WTC11 (cell line): ENCODE data around the gene TMEM229B. TPM values are rescaled to one million over a fixed set of nuclear protein-coding genes. Genes with fewer than 3 reads are reported as not detected.

Experiments used
- ATAC-seq: fragments of 200-7000 bp; cut with Tn5 transposase; 2 replicates; pipeline ENCODE4 v1.10.0; 2021; ENCODE audit warnings: mild to moderate bottlenecking, moderate library complexity
- CTCF ChIA-PET: fragments of 300-600 bp; sonication (Branson Sonifier 250); formaldehyde crosslinking; loops from one replicate; lab custom pipeline; 2021; ENCODE audit warnings: antibody characterized with exemption; lab: Charles Lee
- POLR2A ChIA-PET: fragments of 350-600 bp; sonication (Branson Sonifier 250); formaldehyde crosslinking; loops from one replicate; lab custom pipeline; 2021; ENCODE audit warnings: antibody characterized with exemption; lab: Charles Lee
- DNase-seq: peaks from one replicate; pipeline ENCODE4 v3.0.0; 2021; ENCODE audit warnings: low spot score
- H3K27ac Mint-ChIP-seq: 2 replicates; pipeline ENCODE4 v1.8.0; 2021; ENCODE audit warnings: mixed read lengths
- H3K27me3 Mint-ChIP-seq: 2 replicates; pipeline ENCODE4 v1.8.0; 2021; ENCODE audit warnings: low read depth, mild to moderate bottlenecking, moderate library complexity, mixed read lengths
- H3K36me3 Mint-ChIP-seq: 2 replicates; pipeline ENCODE4 v1.8.0; 2021; ENCODE audit warnings: mixed read lengths
- H3K4me1 Mint-ChIP-seq: 2 replicates; pipeline ENCODE4 v1.8.0; 2022; ENCODE audit warnings: mixed read lengths
- H3K4me3 Mint-ChIP-seq: 2 replicates; pipeline ENCODE4 v1.8.0; 2021; ENCODE audit warnings: mild to moderate bottlenecking, moderate library complexity, mixed read lengths
- H3K9me3 Mint-ChIP-seq: 2 replicates; pipeline ENCODE4 v1.8.0; 2021; ENCODE audit warnings: mixed read lengths
- GRHL2 ChIP-seq: fragments of 250-450 bp; sonication (Bioruptor Pico); IDR thresholded peaks from 2 replicates; pipeline ENCODE4 v1.8.0; 2022; ENCODE audit warnings: mild to moderate bottlenecking, moderate library complexity; ENCODE audit not compliant: insufficient replicate concordance, severe bottlenecking
- NFATC4 ChIP-seq: fragments of 250-450 bp; sonication (Bioruptor Pico); IDR thresholded peaks from 2 replicates; pipeline ENCODE4 v1.9.0; 2021; ENCODE audit warnings: mild to moderate bottlenecking
- NFE2L1 ChIP-seq: sonication (generic); formaldehyde crosslinking; IDR thresholded peaks from 2 replicates; pipeline ENCODE4 v1.8.1; 2023; ENCODE audit warnings: missing genetic modification reagents
- RELA ChIP-seq: sonication (generic); formaldehyde crosslinking; IDR thresholded peaks from 2 replicates; pipeline ENCODE4 v1.8.1; 2022; ENCODE audit warnings: missing genetic modification reagents, mild to moderate bottlenecking, borderline replicate concordance
- ZBTB21 ChIP-seq: sonication (generic); formaldehyde crosslinking; IDR thresholded peaks from 2 replicates; pipeline ENCODE4 v1.8.1; 2023; ENCODE audit warnings: mild to moderate bottlenecking, missing genetic modification reagents, borderline replicate concordance
- ZNF138 ChIP-seq: sonication (generic); formaldehyde crosslinking; conservative IDR thresholded peaks from 2 replicates; pipeline ENCODE4 v1.8.1; 2022; ENCODE audit warnings: mild to moderate bottlenecking, moderate library complexity, missing genetic modification reagents
- total RNA-seq: library from RNA; stranded (reverse); gene quantifications from 3 replicates; pipeline ENCODE4 v1.2.3, GENCODE V29; 2021
- TF ChIP-seq, protein P1 (sequence below): sonication (generic); formaldehyde crosslinking; IDR thresholded peaks from 2 replicates; pipeline ENCODE4 v1.8.1; 2022; ENCODE audit warnings: missing genetic modification reagents, borderline replicate concordance
- TF ChIP-seq, protein P2 (sequence below): sonication (generic); formaldehyde crosslinking; IDR thresholded peaks from 2 replicates; pipeline ENCODE4 v1.8.0; 2022; ENCODE audit warnings: mild to moderate bottlenecking, missing genetic modification reagents
- TF ChIP-seq, protein P3 (sequence below): fragments of 250-450 bp; sonication (Bioruptor Pico); IDR thresholded peaks from 2 replicates; pipeline ENCODE4 v1.8.0; 2021; ENCODE audit warnings: mild to moderate bottlenecking
- TF ChIP-seq, protein P4 (sequence below): sonication (generic); formaldehyde crosslinking; IDR thresholded peaks from 2 replicates; pipeline ENCODE4 v1.8.0; 2022; ENCODE audit warnings: missing genetic modification reagents
- TF ChIP-seq, protein P5 (sequence below): sonication (generic); formaldehyde crosslinking; IDR thresholded peaks from 2 replicates; pipeline ENCODE4 v1.8.1; 2022; ENCODE audit warnings: mild to moderate bottlenecking, moderate library complexity, missing genetic modification reagents
- TF ChIP-seq, protein P6 (sequence below): sonication (generic); formaldehyde crosslinking; IDR thresholded peaks from 2 replicates; pipeline ENCODE4 v1.8.0; 2023; ENCODE audit warnings: missing genetic modification reagents
- TF ChIP-seq, protein P7 (sequence below): sonication (generic); formaldehyde crosslinking; conservative IDR thresholded peaks from 2 replicates; pipeline ENCODE4 v1.8.1; 2023; ENCODE audit warnings: mild to moderate bottlenecking, low read depth, missing genetic modification reagents, moderate library complexity
- TF ChIP-seq, protein P8 (sequence below): sonication (generic); formaldehyde crosslinking; IDR thresholded peaks from 2 replicates; pipeline ENCODE4 v1.8.1; 2023; ENCODE audit warnings: mild to moderate bottlenecking, missing genetic modification reagents, borderline replicate concordance

TMEM229B gene
- total RNA-seq, 1 experiment from 2014 or later, result 0.90 TPM

DNA sequence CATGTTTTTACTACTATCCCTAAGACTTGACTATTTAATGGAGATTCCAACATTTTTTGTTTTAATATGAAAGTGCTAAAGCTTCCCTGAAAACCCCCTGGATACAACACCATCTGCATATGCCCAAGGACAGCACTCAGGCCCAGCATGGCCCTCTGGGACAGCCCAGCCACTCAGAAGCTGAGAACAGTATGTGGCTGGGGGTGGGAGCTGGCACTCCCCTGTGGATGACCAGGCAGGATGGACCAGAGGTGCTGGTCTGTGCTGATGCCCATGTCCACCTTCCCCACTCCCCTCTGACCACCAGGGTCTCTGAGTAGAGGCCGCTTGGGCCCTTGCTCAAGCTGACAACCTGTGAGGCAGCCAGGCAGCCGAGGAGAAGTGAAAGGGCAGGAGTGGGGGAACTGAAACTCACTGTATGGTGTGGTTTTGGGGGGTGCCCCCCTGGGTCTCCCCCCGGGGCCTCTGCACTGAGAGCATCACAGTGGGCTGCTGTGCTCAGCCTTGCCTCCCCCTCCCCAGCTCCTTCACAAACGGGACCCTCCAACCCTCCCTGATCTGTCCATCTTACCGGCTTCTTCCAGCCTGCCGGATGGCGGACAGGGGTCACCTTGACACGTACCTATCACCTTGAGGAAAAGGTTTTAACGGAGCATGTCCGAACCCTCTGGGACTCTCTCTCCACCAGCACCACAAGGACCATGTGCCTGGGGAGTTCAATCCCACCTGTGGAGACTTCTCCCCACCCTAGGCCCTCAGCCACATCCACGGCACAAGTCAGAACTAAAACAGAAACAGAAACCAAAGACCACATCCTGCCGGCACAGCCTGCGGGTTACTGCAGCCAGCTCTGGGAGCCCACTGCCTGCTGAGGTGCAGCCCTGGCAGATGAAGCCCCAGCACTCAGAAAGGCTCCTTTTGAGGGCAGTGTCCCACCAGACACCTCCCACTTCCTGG, at the start of gene TMEM229B (continued):
- TF ChIP-seq, protein P1, sequence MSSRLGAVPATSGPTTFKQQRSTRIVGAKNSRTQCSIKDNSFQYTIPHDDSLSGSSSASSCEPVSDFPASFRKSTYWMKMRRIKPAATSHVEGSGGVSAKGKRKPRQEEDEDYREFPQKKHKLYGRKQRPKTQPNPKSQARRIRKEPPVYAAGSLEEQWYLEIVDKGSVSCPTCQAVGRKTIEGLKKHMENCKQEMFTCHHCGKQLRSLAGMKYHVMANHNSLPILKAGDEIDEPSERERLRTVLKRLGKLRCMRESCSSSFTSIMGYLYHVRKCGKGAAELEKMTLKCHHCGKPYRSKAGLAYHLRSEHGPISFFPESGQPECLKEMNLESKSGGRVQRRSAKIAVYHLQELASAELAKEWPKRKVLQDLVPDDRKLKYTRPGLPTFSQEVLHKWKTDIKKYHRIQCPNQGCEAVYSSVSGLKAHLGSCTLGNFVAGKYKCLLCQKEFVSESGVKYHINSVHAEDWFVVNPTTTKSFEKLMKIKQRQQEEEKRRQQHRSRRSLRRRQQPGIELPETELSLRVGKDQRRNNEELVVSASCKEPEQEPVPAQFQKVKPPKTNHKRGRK (CRISPR knock-in tag), result no peak

DNA sequence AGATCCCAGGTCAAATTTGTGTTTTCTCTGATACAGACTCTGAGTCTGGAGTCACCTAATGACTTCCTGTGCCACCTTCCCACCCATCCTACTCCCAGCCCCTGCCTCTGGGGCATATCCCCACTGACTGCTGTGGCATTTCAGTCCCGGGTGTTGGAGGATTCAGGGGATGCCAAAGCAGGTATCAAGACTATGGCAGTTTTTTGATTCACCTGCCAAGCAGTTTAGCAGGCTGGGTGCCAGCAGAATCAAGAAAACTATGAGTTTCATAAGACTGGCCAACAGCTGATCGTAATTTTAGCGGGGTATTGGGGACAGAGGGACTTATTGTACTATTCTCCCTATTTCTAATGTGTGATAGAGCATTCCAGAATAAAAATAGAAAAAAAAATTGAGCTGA, 49.2 kb upstream of the TMEM229B start:
- ATAC-seq (no peak), DNase-seq (no peak)
- H3K9me3 Mint-ChIP-seq, result no peaks in the 10 kb centered on the region
- CTCF ChIA-PET, result interaction anchor here (0.7 to 2.8 kb wide), 4 partner anchors 11 to 166 kb away, joined by 3 to 23 read pairs (median 4); no protein-coding TSS in a partner anchor
- POLR2A ChIA-PET, result no interaction called here
- H3K27ac Mint-ChIP-seq, result no peak overlapping the region
- H3K36me3 Mint-ChIP-seq, result 0 out of 2 replicates have a peak, but pooled peaks cover 3% of the 10 kb centered on the region
- H3K4me1 Mint-ChIP-seq, result peaks cover 55% of the 10 kb centered on the region
- H3K4me3 Mint-ChIP-seq, result no peak overlapping the region
- H3K27me3 Mint-ChIP-seq, result no peaks in the 10 kb centered on the region
- TF ChIP-seq, protein P2, sequence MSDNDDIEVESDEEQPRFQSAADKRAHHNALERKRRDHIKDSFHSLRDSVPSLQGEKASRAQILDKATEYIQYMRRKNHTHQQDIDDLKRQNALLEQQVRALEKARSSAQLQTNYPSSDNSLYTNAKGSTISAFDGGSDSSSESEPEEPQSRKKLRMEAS (CRISPR knock-in tag), result no peak
- TF ChIP-seq, protein P3, sequence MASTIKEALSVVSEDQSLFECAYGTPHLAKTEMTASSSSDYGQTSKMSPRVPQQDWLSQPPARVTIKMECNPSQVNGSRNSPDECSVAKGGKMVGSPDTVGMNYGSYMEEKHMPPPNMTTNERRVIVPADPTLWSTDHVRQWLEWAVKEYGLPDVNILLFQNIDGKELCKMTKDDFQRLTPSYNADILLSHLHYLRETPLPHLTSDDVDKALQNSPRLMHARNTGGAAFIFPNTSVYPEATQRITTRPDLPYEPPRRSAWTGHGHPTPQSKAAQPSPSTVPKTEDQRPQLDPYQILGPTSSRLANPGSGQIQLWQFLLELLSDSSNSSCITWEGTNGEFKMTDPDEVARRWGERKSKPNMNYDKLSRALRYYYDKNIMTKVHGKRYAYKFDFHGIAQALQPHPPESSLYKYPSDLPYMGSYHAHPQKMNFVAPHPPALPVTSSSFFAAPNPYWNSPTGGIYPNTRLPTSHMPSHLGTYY (CRISPR knock-in tag), result no peak
- TF ChIP-seq RELA (CRISPR knock-in tag), result no peak
- TF ChIP-seq, protein P1 (CRISPR knock-in tag), result no peak
- TF ChIP-seq GRHL2, result no peak
- TF ChIP-seq, protein P4, sequence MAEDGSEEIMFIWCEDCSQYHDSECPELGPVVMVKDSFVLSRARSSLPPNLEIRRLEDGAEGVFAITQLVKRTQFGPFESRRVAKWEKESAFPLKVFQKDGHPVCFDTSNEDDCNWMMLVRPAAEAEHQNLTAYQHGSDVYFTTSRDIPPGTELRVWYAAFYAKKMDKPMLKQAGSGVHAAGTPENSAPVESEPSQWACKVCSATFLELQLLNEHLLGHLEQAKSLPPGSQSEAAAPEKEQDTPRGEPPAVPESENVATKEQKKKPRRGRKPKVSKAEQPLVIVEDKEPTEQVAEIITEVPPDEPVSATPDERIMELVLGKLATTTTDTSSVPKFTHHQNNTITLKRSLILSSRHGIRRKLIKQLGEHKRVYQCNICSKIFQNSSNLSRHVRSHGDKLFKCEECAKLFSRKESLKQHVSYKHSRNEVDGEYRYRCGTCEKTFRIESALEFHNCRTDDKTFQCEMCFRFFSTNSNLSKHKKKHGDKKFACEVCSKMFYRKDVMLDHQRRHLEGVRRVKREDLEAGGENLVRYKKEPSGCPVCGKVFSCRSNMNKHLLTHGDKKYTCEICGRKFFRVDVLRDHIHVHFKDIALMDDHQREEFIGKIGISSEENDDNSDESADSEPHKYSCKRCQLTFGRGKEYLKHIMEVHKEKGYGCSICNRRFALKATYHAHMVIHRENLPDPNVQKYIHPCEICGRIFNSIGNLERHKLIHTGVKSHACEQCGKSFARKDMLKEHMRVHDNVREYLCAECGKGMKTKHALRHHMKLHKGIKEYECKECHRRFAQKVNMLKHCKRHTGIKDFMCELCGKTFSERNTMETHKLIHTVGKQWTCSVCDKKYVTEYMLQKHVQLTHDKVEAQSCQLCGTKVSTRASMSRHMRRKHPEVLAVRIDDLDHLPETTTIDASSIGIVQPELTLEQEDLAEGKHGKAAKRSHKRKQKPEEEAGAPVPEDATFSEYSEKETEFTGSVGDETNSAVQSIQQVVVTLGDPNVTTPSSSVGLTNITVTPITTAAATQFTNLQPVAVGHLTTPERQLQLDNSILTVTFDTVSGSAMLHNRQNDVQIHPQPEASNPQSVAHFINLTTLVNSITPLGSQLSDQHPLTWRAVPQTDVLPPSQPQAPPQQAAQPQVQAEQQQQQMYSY (CRISPR knock-in tag), result no peak
- TF ChIP-seq, protein P5, sequence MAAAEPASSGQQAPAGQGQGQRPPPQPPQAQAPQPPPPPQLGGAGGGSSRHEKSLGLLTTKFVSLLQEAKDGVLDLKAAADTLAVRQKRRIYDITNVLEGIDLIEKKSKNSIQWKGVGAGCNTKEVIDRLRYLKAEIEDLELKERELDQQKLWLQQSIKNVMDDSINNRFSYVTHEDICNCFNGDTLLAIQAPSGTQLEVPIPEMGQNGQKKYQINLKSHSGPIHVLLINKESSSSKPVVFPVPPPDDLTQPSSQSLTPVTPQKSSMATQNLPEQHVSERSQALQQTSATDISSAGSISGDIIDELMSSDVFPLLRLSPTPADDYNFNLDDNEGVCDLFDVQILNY (CRISPR knock-in tag), result no peak
- TF ChIP-seq, protein P6, sequence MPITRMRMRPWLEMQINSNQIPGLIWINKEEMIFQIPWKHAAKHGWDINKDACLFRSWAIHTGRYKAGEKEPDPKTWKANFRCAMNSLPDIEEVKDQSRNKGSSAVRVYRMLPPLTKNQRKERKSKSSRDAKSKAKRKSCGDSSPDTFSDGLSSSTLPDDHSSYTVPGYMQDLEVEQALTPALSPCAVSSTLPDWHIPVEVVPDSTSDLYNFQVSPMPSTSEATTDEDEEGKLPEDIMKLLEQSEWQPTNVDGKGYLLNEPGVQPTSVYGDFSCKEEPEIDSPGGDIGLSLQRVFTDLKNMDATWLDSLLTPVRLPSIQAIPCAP, result no peak
- TF ChIP-seq NFE2L1 (CRISPR knock-in tag), result no peak
- no peak for TF ChIP-seq ZNF138 (CRISPR knock-in tag)
- no peak for TF ChIP-seq ZBTB21 (CRISPR knock-in tag)
- TF ChIP-seq, protein P7, sequence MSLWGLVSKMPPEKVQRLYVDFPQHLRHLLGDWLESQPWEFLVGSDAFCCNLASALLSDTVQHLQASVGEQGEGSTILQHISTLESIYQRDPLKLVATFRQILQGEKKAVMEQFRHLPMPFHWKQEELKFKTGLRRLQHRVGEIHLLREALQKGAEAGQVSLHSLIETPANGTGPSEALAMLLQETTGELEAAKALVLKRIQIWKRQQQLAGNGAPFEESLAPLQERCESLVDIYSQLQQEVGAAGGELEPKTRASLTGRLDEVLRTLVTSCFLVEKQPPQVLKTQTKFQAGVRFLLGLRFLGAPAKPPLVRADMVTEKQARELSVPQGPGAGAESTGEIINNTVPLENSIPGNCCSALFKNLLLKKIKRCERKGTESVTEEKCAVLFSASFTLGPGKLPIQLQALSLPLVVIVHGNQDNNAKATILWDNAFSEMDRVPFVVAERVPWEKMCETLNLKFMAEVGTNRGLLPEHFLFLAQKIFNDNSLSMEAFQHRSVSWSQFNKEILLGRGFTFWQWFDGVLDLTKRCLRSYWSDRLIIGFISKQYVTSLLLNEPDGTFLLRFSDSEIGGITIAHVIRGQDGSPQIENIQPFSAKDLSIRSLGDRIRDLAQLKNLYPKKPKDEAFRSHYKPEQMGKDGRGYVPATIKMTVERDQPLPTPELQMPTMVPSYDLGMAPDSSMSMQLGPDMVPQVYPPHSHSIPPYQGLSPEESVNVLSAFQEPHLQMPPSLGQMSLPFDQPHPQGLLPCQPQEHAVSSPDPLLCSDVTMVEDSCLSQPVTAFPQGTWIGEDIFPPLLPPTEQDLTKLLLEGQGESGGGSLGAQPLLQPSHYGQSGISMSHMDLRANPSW (CRISPR knock-in tag), result no peak
- TF ChIP-seq, protein P8, sequence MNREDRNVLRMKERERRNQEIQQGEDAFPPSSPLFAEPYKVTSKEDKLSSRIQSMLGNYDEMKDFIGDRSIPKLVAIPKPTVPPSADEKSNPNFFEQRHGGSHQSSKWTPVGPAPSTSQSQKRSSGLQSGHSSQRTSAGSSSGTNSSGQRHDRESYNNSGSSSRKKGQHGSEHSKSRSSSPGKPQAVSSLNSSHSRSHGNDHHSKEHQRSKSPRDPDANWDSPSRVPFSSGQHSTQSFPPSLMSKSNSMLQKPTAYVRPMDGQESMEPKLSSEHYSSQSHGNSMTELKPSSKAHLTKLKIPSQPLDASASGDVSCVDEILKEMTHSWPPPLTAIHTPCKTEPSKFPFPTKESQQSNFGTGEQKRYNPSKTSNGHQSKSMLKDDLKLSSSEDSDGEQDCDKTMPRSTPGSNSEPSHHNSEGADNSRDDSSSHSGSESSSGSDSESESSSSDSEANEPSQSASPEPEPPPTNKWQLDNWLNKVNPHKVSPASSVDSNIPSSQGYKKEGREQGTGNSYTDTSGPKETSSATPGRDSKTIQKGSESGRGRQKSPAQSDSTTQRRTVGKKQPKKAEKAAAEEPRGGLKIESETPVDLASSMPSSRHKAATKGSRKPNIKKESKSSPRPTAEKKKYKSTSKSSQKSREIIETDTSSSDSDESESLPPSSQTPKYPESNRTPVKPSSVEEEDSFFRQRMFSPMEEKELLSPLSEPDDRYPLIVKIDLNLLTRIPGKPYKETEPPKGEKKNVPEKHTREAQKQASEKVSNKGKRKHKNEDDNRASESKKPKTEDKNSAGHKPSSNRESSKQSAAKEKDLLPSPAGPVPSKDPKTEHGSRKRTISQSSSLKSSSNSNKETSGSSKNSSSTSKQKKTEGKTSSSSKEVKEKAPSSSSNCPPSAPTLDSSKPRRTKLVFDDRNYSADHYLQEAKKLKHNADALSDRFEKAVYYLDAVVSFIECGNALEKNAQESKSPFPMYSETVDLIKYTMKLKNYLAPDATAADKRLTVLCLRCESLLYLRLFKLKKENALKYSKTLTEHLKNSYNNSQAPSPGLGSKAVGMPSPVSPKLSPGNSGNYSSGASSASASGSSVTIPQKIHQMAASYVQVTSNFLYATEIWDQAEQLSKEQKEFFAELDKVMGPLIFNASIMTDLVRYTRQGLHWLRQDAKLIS (CRISPR knock-in tag), result no peak
- TF ChIP-seq NFATC4 (CRISPR knock-in tag), result no peak
